ENCODE results near the gene PCDH12.

PCDH12 gene

GRCh38 chr5:141913560-141914198 lies 44.3 kb downstream of the PCDH12 start:
- H3K27me3 ChIP-seq (replicated peaks; ENCODE audit: control insufficient read depth, insufficient read depth, low read length, poor library complexity, severe bottlenecking): peaks cover 14% of the 10 kb centered on the region
- no peaks in the 10 kb centered on the region for H3K9me3 ChIP-seq (ENCODE audit: control insufficient read depth, low read length)
- H3K4me1 ChIP-seq (ENCODE audit: control insufficient read depth, insufficient read depth, low read length, poor library complexity, severe bottlenecking): peaks cover 8% of the 10 kb centered on the region
- H3K36me3 ChIP-seq (ENCODE audit: control insufficient read depth, insufficient read depth, low read length): no peaks in the 10 kb centered on the region
- no peak for DNase-seq
- no peak overlapping the region for H3K27ac ChIP-seq (ENCODE audit: insufficient read depth, low read length, poor library complexity, severe bottlenecking)
- H3K4me3 ChIP-seq (ENCODE audit: insufficient read depth, low read depth, low read length, poor library complexity, severe bottlenecking): peak overlapping the region; percentile 20

- Histone ChIP-seq H3K9me3 (ENCODE audit: control insufficient read depth, low read length) (no peaks in the 10 kb centered on the region), H3K4me1 (ENCODE audit: control insufficient read depth, insufficient read depth, low read length, poor library complexity, severe bottlenecking) (peaks cover 8% of the 10 kb centered on the region), H3K27me3 (replicated peaks; ENCODE audit: control insufficient read depth, insufficient read depth, low read length, poor library complexity, severe bottlenecking) (peaks cover 14% of the 10 kb centered on the region), H3K4me3 (ENCODE audit: insufficient read depth, low read depth, low read length, poor library complexity, severe bottlenecking) (no peak overlapping the region), H3K27ac (ENCODE audit: insufficient read depth, low read length, poor library complexity, severe bottlenecking) (no peak overlapping the region), H3K36me3 (ENCODE audit: control insufficient read depth, insufficient read depth, low read length) (no peaks in the 10 kb centered on the region)
- no peak for DNase-seq
These were observed 47.7 kb downstream of the PCDH12 start for GRCh38 chr5:141910271-141910673.

GRCh38 chr5:141909212-141909611 lies 48.8 kb downstream of the PCDH12 start:
- Histone ChIP-seq H3K9me3 (ENCODE audit: control insufficient read depth, low read length) (no peaks in the 10 kb centered on the region), H3K4me1 (ENCODE audit: control insufficient read depth, insufficient read depth, low read length, poor library complexity, severe bottlenecking) (peaks cover 7% of the 10 kb centered on the region), H3K36me3 (ENCODE audit: control insufficient read depth, insufficient read depth, low read length) (no peaks in the 10 kb centered on the region), H3K27me3 (replicated peaks; ENCODE audit: control insufficient read depth, insufficient read depth, low read length, poor library complexity, severe bottlenecking) (peaks cover 14% of the 10 kb centered on the region), H3K27ac (ENCODE audit: insufficient read depth, low read length, poor library complexity, severe bottlenecking) (no peak overlapping the region), H3K4me3 (ENCODE audit: insufficient read depth, low read depth, low read length, poor library complexity, severe bottlenecking) (no peak overlapping the region)
- no peak for DNase-seq

- H3K27ac ChIP-seq (ENCODE audit: insufficient read depth, low read length, poor library complexity, severe bottlenecking): no peak overlapping the region
- H3K36me3 ChIP-seq (ENCODE audit: control insufficient read depth, insufficient read depth, low read length): no peaks in the 10 kb centered on the region
- H3K9me3 ChIP-seq (ENCODE audit: control insufficient read depth, low read length): no peaks in the 10 kb centered on the region
- H3K4me3 ChIP-seq (ENCODE audit: insufficient read depth, low read depth, low read length, poor library complexity, severe bottlenecking): no peak overlapping the region
- peaks cover 10% of the 10 kb centered on the region for H3K27me3 ChIP-seq (replicated peaks; ENCODE audit: control insufficient read depth, insufficient read depth, low read length, poor library complexity, severe bottlenecking)
- peaks cover 3% of the 10 kb centered on the region for H3K4me1 ChIP-seq (ENCODE audit: control insufficient read depth, insufficient read depth, low read length, poor library complexity, severe bottlenecking)
- DNase-seq: no peak
These were observed 49.2 kb downstream of the PCDH12 start for GRCh38 chr5:141908796-141909195.

- no peak for DNase-seq
These were observed 51.0 kb downstream of the PCDH12 start for GRCh38 chr5:141906972-141907371.

GRCh38 chr5:141906517-141906916 lies 51.5 kb downstream of the PCDH12 start:
- DNase-seq: no peak
- H3K36me3 ChIP-seq (ENCODE audit: control insufficient read depth, insufficient read depth, low read length): no peaks in the 10 kb centered on the region
- H3K4me1 ChIP-seq (ENCODE audit: control insufficient read depth, insufficient read depth, low read length, poor library complexity, severe bottlenecking): no peaks in the 10 kb centered on the region
- H3K4me3 ChIP-seq (ENCODE audit: insufficient read depth, low read depth, low read length, poor library complexity, severe bottlenecking): no peak overlapping the region
- H3K27ac ChIP-seq (ENCODE audit: insufficient read depth, low read length, poor library complexity, severe bottlenecking): no peak overlapping the region
- H3K9me3 ChIP-seq (ENCODE audit: control insufficient read depth, low read length): no peaks in the 10 kb centered on the region
- no peaks in the 10 kb centered on the region for H3K27me3 ChIP-seq (replicated peaks; ENCODE audit: control insufficient read depth, insufficient read depth, low read length, poor library complexity, severe bottlenecking)

More at GRCh38 chr5:141906972-141907371, 51.0 kb downstream of the PCDH12 start:
- Histone ChIP-seq H3K27me3 (replicated peaks; ENCODE audit: control insufficient read depth, insufficient read depth, low read length, poor library complexity, severe bottlenecking) (no peaks in the 10 kb centered on the region), H3K36me3 (ENCODE audit: control insufficient read depth, insufficient read depth, low read length) (no peaks in the 10 kb centered on the region), H3K9me3 (ENCODE audit: control insufficient read depth, low read length) (no peaks in the 10 kb centered on the region), H3K4me3 (ENCODE audit: insufficient read depth, low read depth, low read length, poor library complexity, severe bottlenecking) (no peak overlapping the region), H3K4me1 (ENCODE audit: control insufficient read depth, insufficient read depth, low read length, poor library complexity, severe bottlenecking) (no peaks in the 10 kb centered on the region), H3K27ac (ENCODE audit: insufficient read depth, low read length, poor library complexity, severe bottlenecking) (no peak overlapping the region)

- Histone ChIP-seq H3K27ac (ENCODE audit: insufficient read depth, low read length, poor library complexity, severe bottlenecking) (no peak overlapping the region), H3K36me3 (ENCODE audit: control insufficient read depth, insufficient read depth, low read length) (no peaks in the 10 kb centered on the region), H3K4me3 (ENCODE audit: insufficient read depth, low read depth, low read length, poor library complexity, severe bottlenecking) (no peak overlapping the region), H3K4me1 (ENCODE audit: control insufficient read depth, insufficient read depth, low read length, poor library complexity, severe bottlenecking) (no peaks in the 10 kb centered on the region), H3K27me3 (replicated peaks; ENCODE audit: control insufficient read depth, insufficient read depth, low read length, poor library complexity, severe bottlenecking) (no peaks in the 10 kb centered on the region), H3K9me3 (ENCODE audit: control insufficient read depth, low read length) (no peaks in the 10 kb centered on the region)
- DNase-seq: no peak
These were observed 53.5 kb downstream of the PCDH12 start for GRCh38 chr5:141904551-141904950.

- DNase-seq: no peak
- H3K4me1 ChIP-seq (ENCODE audit: control insufficient read depth, insufficient read depth, low read length, poor library complexity, severe bottlenecking): no peaks in the 10 kb centered on the region
- no peak overlapping the region for H3K27ac ChIP-seq (ENCODE audit: insufficient read depth, low read length, poor library complexity, severe bottlenecking)
- no peaks in the 10 kb centered on the region for H3K27me3 ChIP-seq (replicated peaks; ENCODE audit: control insufficient read depth, insufficient read depth, low read length, poor library complexity, severe bottlenecking)
- no peaks in the 10 kb centered on the region for H3K9me3 ChIP-seq (ENCODE audit: control insufficient read depth, low read length)
- H3K4me3 ChIP-seq (ENCODE audit: insufficient read depth, low read depth, low read length, poor library complexity, severe bottlenecking): no peak overlapping the region
- no peaks in the 10 kb centered on the region for H3K36me3 ChIP-seq (ENCODE audit: control insufficient read depth, insufficient read depth, low read length)
These were observed 54.7 kb downstream of the PCDH12 start for GRCh38 chr5:141903261-141903660.

GRCh38 chr5:141902015-141902814 lies 55.8 kb downstream of the PCDH12 start:
- Histone ChIP-seq H3K4me3 (ENCODE audit: insufficient read depth, low read depth, low read length, poor library complexity, severe bottlenecking) (no peak overlapping the region), H3K27me3 (replicated peaks; ENCODE audit: control insufficient read depth, insufficient read depth, low read length, poor library complexity, severe bottlenecking) (no peaks in the 10 kb centered on the region), H3K36me3 (ENCODE audit: control insufficient read depth, insufficient read depth, low read length) (no peaks in the 10 kb centered on the region), H3K4me1 (ENCODE audit: control insufficient read depth, insufficient read depth, low read length, poor library complexity, severe bottlenecking) (no peaks in the 10 kb centered on the region), H3K9me3 (ENCODE audit: control insufficient read depth, low read length) (no peaks in the 10 kb centered on the region), H3K27ac (ENCODE audit: insufficient read depth, low read length, poor library complexity, severe bottlenecking) (no peak overlapping the region)
- no peak for DNase-seq

- DNase-seq: no peak
- Histone ChIP-seq H3K9me3 (ENCODE audit: control insufficient read depth, low read length) (no peaks in the 10 kb centered on the region), H3K27ac (ENCODE audit: insufficient read depth, low read length, poor library complexity, severe bottlenecking) (no peak overlapping the region), H3K4me3 (ENCODE audit: insufficient read depth, low read depth, low read length, poor library complexity, severe bottlenecking) (no peak overlapping the region), H3K36me3 (ENCODE audit: control insufficient read depth, insufficient read depth, low read length) (no peaks in the 10 kb centered on the region), H3K27me3 (replicated peaks; ENCODE audit: control insufficient read depth, insufficient read depth, low read length, poor library complexity, severe bottlenecking) (no peaks in the 10 kb centered on the region), H3K4me1 (ENCODE audit: control insufficient read depth, insufficient read depth, low read length, poor library complexity, severe bottlenecking) (no peaks in the 10 kb centered on the region)
These were observed 59.5 kb downstream of the PCDH12 start for GRCh38 chr5:141898448-141899049.
